Hepatocyte (in vitro differentiated cells): ENCODE measurements around the gene RB1. TPM values are rescaled to one million over a fixed set of nuclear protein-coding genes. Genes with fewer than 3 reads are reported as not detected.

ENCODE experiments used
- DNase-seq: peaks from one replicate; pipeline ENCODE4 v3.0.0-alpha.2; 2016; ENCODE audit warnings: low spot score
- H2AFZ ChIP-seq: fragments of 200-600 bp; sonication (generic); 2 replicates; pipeline ENCODE4 v1.6.0; 2016; ENCODE audit warnings: antibody characterized with exemption, mild to moderate bottlenecking
- H3K27ac ChIP-seq: fragments of 200-600 bp; sonication (generic); 2 replicates; pipeline ENCODE4 v1.5.1; 2016; ENCODE audit warnings: mild to moderate bottlenecking
- H3K27me3 ChIP-seq: fragments of 200-600 bp; sonication (generic); 2 replicates; pipeline ENCODE4 v1.6.1; 2016
- H3K36me3 ChIP-seq: fragments of 200-600 bp; sonication (generic); replicated peaks from 2 replicates; pipeline ENCODE4 v1.5.1; 2016; ENCODE audit warnings: low read depth; ENCODE audit not compliant: insufficient read depth
- H3K4me1 ChIP-seq: fragments of 200-600 bp; sonication (generic); 2 replicates; pipeline ENCODE4 v1.5.1; 2016; ENCODE audit warnings: mild to moderate bottlenecking, moderate library complexity; ENCODE audit not compliant: insufficient read depth
- H3K4me2 ChIP-seq: fragments of 200-600 bp; sonication (generic); 2 replicates; pipeline ENCODE4 v1.6.0; 2016
- H3K4me3 ChIP-seq: fragments of 200-600 bp; sonication (generic); 2 replicates; pipeline ENCODE4 v1.5.1; 2016; ENCODE audit warnings: mild to moderate bottlenecking
- H3K79me2 ChIP-seq: fragments of 200-600 bp; sonication (generic); 2 replicates; pipeline ENCODE4 v1.6.0; 2017; ENCODE audit warnings: mild to moderate bottlenecking
- H3K9me2 ChIP-seq: fragments of 200-600 bp; sonication (generic); replicated peaks from 2 replicates; pipeline ENCODE4 v1.6.0; 2017; ENCODE audit warnings: mild to moderate bottlenecking; ENCODE audit not compliant: insufficient read depth
- H3K9me3 ChIP-seq: fragments of 200-600 bp; sonication (generic); 2 replicates; pipeline ENCODE4 v1.5.1; 2016; ENCODE audit warnings: low read depth, mild to moderate bottlenecking
- H4K20me1 ChIP-seq: fragments of 200-600 bp; sonication (generic); 2 replicates; pipeline ENCODE4 v1.6.0; 2016; ENCODE audit warnings: mild to moderate bottlenecking; ENCODE audit not compliant: insufficient read depth, poor library complexity, severe bottlenecking
- CTCF ChIP-seq: fragments of 200-600 bp; sonication (generic); IDR thresholded peaks from 2 replicates; pipeline ENCODE4 v1.5.1; 2016; ENCODE audit warnings: antibody characterized with exemption, mild to moderate bottlenecking; ENCODE audit not compliant: poor library complexity
- EZH2 ChIP-seq: fragments of 200-600 bp; sonication (generic); IDR thresholded peaks from 2 replicates; pipeline ENCODE4 v1.6.1; 2016; ENCODE audit warnings: antibody characterized with exemption, mild to moderate bottlenecking, borderline replicate concordance
- EZH2phosphoT487 ChIP-seq: fragments of 200-600 bp; sonication (generic); IDR thresholded peaks from one replicate; pipeline ENCODE4 v1.6.1; 2018; ENCODE audit warnings: antibody characterized with exemption, mild to moderate bottlenecking, low read depth, moderate library complexity; ENCODE audit not compliant: unreplicated experiment, severe bottlenecking
- WGBS: methylation state at CpG from one replicate; pipeline ENCODE4 v1.1.6; 2016; ENCODE audit warnings: low lambda C conversion rate; ENCODE audit errors: missing lambda C conversion rate; 5-methylcytosine and 5-hydroxymethylcytosine counted together
- polyA plus RNA-seq: library from polyadenylated mRNA; unstranded; fragments of >200 nt; fragmentation: Nextera tagmentation; extraction: Ambion mirVana; gene quantifications from 2 replicates; pipeline ENCODE4 v1.2.1, GENCODE V29; 2016
- total RNA-seq: library from RNA; depleted of rRNA; stranded (reverse); fragments of >200 nt; gene quantifications from 2 replicates; pipeline ENCODE4 v1.2.3, GENCODE V29; 2014

Gene RB1
- total and polyA plus RNA-seq, 2 experiments from 2014 or later = 17.5 to 45.1 TPM

- Histone ChIP-seq H3K4me2 (no peak overlapping the region), H3K4me3 (no peak overlapping the region), H2AFZ (no peak overlapping the region), H3K27me3 (no peaks in the 10 kb centered on the region), H3K36me3 (no peaks in the 10 kb centered on the region), H4K20me1 (no peaks in the 10 kb centered on the region), H3K27ac (no peak overlapping the region), H3K9me2 (no peaks in the 10 kb centered on the region), H3K4me1 (no peaks in the 10 kb centered on the region), H3K79me2 (no peaks in the 10 kb centered on the region), H3K9me3 (no peaks in the 10 kb centered on the region)
- 94% methylated on average over 3 of the region's 3 CpGs for WGBS
- no peak for TF ChIP-seq EZH2
- TF ChIP-seq EZH2phosphoT487 = no peak
- TF ChIP-seq CTCF = no peak
- DNase-seq = no peak
These were observed 181.9 kb downstream of the RB1 start for GRCh38 chr13:48485432-48485831.

- DNase-seq = no peak
- H3K27ac ChIP-seq = no peak overlapping the region
- no peaks in the 10 kb centered on the region for H3K9me2 ChIP-seq
- no peaks in the 10 kb centered on the region for H3K9me3 ChIP-seq
- no peaks in the 10 kb centered on the region for H3K4me1 ChIP-seq
- TF ChIP-seq CTCF (no peak), EZH2 (no peak), EZH2phosphoT487 (no peak)
- no peaks in the 10 kb centered on the region for H3K79me2 ChIP-seq
- no peaks in the 10 kb centered on the region for H3K36me3 ChIP-seq
- no peaks in the 10 kb centered on the region for H4K20me1 ChIP-seq
- no peak overlapping the region for H3K4me3 ChIP-seq
- no peaks in the 10 kb centered on the region for H3K27me3 ChIP-seq
- H3K4me2 ChIP-seq = no peak overlapping the region
- H2AFZ ChIP-seq = no peak overlapping the region
These were observed 182.8 kb downstream of the RB1 start for GRCh38 chr13:48486362-48486761.

- no peak for TF ChIP-seq EZH2
- no peak for TF ChIP-seq CTCF
- no peak for TF ChIP-seq EZH2phosphoT487
- DNase-seq = no peak
- no peaks in the 10 kb centered on the region for H4K20me1 ChIP-seq
- H3K27ac ChIP-seq = no peak overlapping the region
- no peak overlapping the region for H3K4me3 ChIP-seq
- no peak overlapping the region for H2AFZ ChIP-seq
- H3K9me2 ChIP-seq = no peaks in the 10 kb centered on the region
- no peaks in the 10 kb centered on the region for H3K4me1 ChIP-seq
- no peaks in the 10 kb centered on the region for H3K9me3 ChIP-seq
- no peaks in the 10 kb centered on the region for H3K79me2 ChIP-seq
- H3K4me2 ChIP-seq = no peak overlapping the region
- no peaks in the 10 kb centered on the region for H3K36me3 ChIP-seq
- no peaks in the 10 kb centered on the region for H3K27me3 ChIP-seq
- 96% methylated on average over 5 of the region's 5 CpGs for WGBS
These were observed 183.3 kb downstream of the RB1 start for GRCh38 chr13:48486836-48487235.

GRCh38 chr13:48487968-48488367, 184.4 kb downstream of the RB1 start:
- no peak overlapping the region for H2AFZ ChIP-seq
- no peak overlapping the region for H3K4me2 ChIP-seq
- H3K27me3 ChIP-seq = no peaks in the 10 kb centered on the region
- H3K4me1 ChIP-seq = no peaks in the 10 kb centered on the region
- 96% methylated on average over 2 of the region's 2 CpGs for WGBS
- no peak overlapping the region for H3K27ac ChIP-seq
- H3K36me3 ChIP-seq = no peaks in the 10 kb centered on the region
- no peak for TF ChIP-seq EZH2
- no peak for TF ChIP-seq CTCF
- no peaks in the 10 kb centered on the region for H3K9me3 ChIP-seq
- no peaks in the 10 kb centered on the region for H4K20me1 ChIP-seq
- no peak overlapping the region for H3K4me3 ChIP-seq
- no peaks in the 10 kb centered on the region for H3K79me2 ChIP-seq
- H3K9me2 ChIP-seq = no peaks in the 10 kb centered on the region
- no peak for DNase-seq
